Lower leg skin (tissue), 3 donors: ENCODE measurements around the gene SPON2.

Experiments used
- POLR2A ChIP-seq, 2 donors: fragments of 450-650 bp; IDR thresholded peaks; one replicate each; pipeline ENCODE4 v1.6.1; 2016 to 2017; ENCODE audit warnings: antibody characterized with exemption in 2 of 2, mild to moderate bottlenecking in 1 of 2, moderate library complexity in 1 of 2
- TF ChIP-seq, protein P1 (sequence below), 3 donors: fragments of 450-650 bp; IDR thresholded peaks; one replicate each; pipeline ENCODE4 v1.5.1; 2016; ENCODE audit warnings: antibody characterized with exemption in 3 of 3, mild to moderate bottlenecking in 3 of 3, moderate library complexity in 2 of 3

DNA sequence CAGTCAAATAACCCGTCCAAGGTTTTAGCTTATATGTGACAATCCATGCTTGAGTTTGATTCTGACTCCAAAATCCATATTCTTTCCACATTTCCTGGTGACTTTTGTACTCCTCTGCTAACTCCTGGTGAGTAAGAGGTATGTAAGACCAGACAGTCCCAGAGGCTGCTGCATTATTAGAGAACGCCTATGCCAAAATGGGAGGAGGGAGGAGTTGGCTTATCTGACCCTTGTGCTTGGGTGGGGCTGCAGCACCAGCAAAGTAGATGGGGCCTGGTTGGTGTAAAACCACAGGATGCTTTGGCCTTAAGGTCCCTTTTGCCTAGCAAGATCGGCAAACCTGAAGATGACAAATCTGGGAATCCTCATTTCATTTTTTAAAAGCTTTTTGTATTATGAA, 49.9 kb downstream of the SPON2 start:
- TF ChIP-seq, protein P1, sequence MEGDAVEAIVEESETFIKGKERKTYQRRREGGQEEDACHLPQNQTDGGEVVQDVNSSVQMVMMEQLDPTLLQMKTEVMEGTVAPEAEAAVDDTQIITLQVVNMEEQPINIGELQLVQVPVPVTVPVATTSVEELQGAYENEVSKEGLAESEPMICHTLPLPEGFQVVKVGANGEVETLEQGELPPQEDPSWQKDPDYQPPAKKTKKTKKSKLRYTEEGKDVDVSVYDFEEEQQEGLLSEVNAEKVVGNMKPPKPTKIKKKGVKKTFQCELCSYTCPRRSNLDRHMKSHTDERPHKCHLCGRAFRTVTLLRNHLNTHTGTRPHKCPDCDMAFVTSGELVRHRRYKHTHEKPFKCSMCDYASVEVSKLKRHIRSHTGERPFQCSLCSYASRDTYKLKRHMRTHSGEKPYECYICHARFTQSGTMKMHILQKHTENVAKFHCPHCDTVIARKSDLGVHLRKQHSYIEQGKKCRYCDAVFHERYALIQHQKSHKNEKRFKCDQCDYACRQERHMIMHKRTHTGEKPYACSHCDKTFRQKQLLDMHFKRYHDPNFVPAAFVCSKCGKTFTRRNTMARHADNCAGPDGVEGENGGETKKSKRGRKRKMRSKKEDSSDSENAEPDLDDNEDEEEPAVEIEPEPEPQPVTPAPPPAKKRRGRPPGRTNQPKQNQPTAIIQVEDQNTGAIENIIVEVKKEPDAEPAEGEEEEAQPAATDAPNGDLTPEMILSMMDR (IDR thresholded peaks at IDR 0.05): no peak
- TF ChIP-seq POLR2A (IDR thresholded peaks at IDR 0.05): no peak
